Activated T-cell treated with anti-CD3 and anti-CD28 coated beads, Interleukin-2, amount 50 U/mL, for 1 hour (primary cell): ENCODE data around the gene TADA2B.

ENCODE experiments used
- DNase-seq: peaks from one replicate; pipeline ENCODE4 v3.0.0-alpha.2; 2020

The TADA2B gene, protein sequence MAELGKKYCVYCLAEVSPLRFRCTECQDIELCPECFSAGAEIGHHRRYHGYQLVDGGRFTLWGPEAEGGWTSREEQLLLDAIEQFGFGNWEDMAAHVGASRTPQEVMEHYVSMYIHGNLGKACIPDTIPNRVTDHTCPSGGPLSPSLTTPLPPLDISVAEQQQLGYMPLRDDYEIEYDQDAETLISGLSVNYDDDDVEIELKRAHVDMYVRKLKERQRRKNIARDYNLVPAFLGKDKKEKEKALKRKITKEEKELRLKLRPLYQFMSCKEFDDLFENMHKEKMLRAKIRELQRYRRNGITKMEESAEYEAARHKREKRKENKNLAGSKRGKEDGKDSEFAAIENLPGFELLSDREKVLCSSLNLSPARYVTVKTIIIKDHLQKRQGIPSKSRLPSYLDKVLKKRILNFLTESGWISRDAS

DNA sequence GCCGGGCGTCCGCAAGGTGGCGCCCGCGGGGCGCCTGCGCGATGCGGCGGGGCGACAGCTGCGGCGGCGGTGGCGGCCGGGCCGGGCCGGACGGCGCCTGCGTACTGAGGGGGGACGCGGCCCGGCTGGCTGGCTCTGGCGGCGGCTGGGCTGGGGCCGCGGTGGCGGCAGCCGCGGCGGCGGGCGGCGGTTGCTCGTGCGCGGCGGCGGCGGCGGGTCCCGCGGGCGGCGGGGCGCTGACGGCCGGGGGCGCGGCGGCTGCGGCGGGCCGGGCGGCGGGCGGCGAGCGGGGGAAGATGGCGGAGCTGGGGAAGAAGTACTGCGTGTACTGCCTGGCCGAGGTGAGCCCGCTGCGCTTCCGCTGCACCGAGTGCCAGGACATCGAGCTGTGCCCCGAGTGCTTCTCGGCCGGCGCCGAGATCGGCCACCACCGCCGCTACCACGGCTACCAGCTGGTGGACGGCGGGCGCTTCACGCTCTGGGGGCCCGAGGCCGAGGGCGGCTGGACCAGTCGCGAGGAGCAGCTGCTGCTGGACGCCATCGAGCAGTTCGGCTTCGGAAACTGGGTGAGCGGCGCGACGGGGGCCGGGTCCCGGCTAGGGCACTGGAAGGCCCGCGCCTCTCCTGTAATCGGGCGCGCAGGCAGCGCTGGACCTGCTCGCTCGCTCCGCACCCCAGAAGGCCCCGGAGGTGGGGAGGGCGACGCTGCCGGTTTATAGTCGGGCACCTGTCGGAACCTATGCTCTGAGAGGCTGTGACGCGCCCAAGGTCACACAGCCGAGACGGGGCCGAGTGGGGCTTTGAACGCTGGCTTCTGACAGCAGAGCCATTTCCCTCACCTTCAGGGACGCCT lies at the start of gene TADA2B:
TSS of gene TADA2B (plus strand) at position 89 of the 853 bp plus-strand sequence. CDS start at position 297, 208 bp downstream.
- peak; percentile 74 for DNase-seq

DNA sequence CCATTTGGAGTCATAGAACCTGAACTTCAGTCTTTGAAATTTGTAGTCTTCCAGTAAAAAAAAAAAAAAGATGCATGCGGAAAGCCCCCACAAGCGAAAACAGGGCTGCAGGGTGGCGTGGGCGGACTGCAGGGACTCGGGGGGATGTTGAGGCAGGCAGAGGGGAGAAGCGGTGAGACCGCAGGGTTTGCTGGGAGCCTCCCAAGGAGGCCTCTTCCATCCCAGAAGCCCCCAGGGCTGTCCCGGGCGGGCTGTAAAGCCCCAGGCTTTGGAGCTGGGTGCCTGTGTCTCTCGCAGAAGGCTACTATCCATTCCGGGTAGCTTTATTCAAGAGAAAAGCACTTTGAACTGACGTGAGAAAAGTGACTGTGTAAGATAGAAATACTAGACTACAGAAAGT lies 46.7 kb upstream of the TADA2B start:
- no peak for DNase-seq

DNA sequence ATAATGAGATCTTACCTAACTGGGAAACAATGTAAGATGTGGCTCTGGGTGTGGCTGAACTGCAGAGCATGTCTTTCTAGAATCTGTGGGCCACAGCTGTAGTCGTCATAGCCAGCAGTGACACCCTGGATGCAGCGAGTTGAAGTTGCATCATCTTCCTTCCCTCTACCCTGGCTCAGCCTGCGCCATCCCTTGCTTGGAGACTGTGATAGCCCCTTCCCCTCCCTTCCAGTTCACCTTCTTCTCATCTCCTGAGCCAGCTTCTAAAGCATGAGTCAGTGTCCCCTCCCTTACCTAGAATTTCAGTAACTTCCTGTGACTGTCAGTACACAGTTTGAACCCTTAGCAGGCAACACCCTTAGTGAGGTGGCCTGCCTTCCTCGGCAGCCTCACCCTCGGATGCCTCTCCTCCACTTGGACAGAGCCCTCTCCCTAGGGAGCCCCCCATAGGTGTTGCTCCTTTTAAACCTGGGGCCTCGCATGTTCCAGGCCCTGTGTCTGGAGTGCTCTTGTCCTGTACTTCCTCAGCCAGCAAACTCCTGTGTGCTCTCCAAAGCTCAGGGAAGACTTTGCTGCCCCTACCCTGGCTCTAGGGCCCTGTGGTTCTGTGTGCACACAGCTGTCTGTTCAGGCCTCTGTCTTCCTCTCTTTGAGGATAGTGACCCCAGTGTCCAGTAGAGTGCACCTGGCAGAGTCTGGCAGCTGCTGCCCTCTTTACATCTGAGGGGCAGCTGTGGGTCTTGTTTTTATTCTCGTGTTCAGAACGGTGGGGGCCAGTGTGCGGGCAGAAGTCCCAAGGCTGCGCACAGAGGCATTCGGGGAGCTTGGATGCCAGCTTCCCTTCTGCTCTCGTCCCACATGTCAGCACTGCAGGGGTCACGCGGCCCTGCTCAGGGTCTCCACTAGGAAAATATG lies 43.7 kb upstream of the TADA2B start:
- DNase-seq = no peak

DNA sequence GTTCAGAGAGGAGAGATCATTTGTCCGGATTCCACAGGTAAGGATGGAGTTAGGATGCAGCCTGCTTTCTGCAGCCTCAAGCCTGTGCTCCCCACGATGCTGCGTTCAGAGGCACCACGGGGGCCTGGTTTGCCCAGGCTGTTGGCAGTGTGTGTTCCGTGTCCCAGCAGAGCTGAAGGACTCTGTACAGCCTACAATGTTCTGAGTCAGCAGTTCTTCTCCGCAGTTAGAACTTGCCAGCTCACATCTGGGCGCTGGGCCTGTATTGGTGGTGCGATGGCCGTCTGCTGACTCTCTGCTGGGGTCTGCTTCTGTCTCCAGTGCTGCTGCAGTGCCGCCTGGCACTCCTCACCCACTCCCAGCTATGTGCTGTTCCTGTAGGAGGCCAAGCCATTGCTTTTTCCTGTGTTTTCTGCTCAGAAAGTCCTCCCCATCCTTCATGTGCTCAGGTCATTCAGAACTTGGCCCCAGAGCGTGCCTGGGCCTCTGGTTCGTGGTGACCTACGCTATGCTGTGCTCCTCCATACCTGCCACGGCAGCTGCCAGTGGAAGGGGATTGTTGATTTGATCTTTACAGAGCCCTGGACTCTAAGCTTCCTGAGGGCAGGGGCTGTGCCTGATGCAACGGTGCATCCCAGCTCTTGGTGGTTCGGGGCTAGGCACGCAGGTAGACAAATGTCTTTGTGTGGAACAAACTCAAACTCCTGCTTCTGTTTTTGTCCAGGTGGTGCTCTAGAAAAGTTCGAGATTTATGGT lies 42.6 kb upstream of the TADA2B start:
- no peak for DNase-seq

DNA sequence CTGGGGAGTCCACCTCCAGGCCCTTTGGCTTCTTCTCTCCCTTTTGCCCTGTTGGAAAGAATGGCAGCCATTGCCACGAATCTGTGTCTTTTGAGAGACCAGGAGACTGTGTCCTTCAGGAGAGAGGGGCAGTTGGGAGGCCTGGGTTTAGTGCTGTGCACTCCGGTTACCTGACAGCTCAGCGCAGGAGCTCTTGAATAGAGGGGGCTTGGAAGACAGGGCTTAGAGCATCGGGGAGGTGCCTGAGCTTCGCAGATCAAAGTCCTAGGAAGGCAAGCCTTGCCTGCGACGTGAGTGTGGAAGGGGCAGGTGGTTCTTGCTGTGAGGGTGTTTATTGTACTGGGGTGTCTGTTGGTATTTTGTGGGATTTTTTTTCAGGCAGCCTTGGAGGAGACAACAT lies 41.9 kb upstream of the TADA2B start:
- no peak for DNase-seq

DNA sequence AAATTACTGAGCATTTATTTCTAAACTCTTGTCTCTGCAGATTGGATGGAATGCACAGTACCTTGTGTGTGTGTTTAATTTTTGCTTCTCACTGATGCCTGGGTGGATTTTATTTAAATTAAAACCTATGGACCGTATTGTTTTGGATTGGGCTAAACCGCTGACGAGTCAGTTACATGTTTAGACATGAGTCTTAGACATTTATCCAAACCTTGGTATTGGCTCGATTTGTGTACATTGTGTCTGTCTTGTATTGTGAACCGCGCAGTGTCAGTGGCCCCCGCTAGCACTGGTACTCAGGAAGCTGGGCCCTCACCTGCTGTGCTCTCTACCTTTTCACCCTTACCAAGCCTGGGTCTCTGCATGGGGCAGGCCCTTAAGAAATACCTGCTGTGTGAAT lies 40.8 kb upstream of the TADA2B start:
- no peak for DNase-seq

DNA sequence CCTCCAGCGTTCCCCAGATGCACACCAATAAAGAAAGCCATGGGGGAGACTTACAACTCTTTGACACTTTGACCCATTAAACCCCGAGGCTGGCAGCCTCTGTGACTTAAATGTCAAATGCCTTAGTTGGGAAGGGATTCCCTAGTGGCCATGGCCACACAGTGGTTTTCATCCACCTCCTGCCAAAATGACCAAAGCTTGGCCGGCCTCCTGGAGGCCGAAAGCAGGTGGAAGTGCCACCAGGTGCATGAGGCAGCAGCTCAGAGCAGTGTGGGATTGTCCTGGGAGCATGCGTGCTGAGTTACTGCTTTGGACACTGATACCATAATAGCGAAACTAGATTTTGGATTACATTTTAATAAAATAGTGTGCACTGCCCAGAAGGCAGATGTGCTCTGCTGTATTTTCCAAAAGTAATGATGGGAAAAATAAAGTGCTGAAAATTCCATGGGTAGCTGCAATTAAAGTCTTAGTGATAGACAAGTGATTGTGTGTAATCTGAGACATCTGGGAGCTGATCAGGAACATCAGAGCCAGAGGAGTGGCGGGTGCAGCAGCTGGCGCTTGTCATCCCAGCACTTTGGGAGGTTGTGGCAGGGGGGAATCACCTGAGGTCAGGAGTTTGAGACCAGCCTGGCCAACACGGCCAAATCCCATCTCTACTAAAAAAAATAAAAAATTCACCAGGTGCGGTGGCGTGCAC lies 39.8 kb upstream of the TADA2B start:
- DNase-seq = no peak

DNA sequence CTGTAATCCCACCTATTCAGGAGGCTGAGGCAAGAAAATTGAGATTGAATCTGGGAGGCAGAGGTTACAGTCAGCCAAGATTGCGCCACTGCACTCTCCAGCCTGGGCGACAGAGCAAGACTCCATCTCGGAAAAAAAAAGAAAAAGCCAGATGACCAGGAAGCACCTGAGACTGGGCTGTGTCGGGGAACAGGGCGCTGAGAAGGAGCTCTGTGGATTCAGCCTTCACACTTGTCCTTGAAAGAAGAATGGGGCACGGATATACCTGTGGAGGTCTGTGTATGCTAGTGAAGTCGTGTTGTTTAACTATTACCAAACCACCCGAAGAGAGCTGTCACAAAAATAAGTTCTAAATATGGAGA lies 39.3 kb upstream of the TADA2B start:
- DNase-seq = no peak

DNA sequence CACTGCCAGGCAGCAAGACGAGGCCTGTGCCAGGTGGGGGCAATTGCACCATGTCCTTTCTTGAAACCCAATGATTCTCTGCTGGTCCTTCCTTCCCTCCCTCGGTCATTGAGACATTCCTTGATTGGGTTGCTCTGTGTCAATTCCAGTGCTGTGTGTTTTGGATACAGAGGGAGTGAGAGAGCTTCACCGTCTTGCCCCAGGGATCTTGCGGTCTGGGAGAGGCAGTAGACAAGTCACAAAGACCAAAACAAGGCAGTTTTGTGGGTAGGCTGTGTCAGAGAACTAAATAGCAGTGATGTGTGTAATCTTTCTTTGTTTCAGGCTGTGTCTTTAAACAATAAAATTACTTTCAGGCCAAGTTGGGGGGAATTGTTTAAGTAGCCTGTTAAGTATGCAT lies 38.8 kb upstream of the TADA2B start:
- DNase-seq = no peak

DNA sequence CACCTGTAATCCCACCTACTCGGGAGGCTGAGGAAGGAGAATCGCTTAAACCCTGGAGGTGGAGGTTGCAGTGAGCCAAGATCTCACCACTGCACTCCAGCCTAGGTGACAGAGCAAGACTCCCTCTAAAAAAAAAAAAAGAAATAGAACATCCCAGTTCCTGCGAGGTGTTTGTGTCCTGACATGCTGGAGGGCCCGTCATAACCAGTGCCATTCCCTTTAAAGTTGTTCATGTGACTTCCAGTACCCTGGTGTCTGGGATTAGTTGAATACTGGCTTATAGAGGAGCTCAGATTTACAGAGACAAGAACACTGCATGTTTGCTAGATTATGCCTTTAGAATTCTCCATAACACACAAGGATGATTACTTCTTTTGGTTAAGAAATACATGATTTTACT lies 37.6 kb upstream of the TADA2B start:
- DNase-seq = no peak

DNA sequence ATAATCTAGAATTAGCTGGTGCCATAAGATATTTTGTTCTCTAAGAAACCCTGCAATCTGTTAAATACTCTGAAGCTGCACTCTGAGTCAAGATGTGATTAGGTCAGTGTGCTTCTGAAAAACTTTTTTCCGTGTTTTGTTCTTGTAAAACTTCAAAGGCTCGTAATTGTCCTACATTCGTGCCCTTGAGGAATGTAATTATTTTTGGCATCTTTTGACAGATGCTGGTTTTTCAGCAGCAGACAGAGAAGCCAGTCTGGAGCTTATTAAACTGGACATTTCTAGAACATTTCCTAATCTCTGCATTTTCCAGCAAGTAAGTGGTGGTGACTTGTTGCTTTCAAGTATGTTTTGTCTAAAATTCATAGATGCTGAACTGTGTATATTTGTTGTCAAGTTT lies 36.8 kb upstream of the TADA2B start:
- no peak for DNase-seq

DNA sequence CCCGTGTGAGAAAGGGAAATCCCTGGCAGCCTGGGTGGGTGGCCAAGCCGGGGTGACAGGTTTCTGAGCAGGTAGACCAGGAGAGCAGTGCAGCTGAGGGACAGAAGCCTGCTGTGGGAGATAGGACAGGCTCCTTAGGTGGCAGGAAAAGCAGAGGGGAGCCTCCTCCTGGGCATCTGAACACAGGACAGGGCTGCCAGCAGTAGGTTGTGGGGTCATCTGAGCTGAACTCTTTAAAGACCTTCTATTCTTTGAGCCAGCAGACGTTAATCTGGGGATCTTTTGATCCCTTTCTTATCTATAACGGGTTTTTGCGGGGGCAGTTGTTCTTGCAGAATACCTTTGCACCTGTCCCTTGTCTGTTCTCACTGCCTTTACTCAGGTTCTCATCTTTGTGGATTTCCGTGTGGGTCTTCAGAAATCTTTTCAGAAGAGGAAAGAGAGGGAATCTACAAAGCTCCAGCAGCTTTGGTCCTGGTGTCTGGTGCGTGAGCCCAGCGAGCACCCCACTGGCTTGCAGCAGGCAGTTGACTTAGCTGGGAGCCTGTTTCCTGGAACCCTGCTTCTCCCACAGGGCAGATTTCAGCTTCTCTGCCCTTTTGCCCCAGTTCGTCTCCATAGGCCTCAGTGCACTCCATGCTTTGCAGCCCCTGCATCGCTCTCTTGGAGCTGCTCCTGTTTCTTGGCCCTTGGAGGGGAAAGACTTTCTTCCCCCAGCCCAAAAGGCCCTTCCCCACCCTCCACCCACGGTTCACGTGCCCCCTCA lies 35.8 kb upstream of the TADA2B start:
- no peak for DNase-seq

DNA sequence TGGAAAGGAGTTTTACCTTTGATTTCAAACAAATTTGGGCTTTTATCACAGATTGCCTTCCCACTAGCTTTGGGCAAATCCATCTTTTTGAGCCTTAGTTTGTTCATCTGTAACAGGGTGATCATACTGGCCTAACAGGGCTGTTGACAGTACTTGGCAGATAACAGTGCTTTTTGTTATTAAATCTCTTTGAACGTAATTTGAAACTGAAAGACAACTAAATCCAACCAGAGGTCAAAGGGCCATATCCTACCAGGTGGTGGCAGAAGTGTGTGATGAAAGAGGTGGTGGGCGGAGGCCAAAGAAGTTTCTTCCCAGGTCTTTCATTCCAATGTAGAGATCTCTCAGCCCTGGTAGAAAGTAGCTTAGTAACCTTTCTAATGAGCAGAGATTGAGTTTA lies 35.2 kb upstream of the TADA2B start:
- no peak for DNase-seq

DNA sequence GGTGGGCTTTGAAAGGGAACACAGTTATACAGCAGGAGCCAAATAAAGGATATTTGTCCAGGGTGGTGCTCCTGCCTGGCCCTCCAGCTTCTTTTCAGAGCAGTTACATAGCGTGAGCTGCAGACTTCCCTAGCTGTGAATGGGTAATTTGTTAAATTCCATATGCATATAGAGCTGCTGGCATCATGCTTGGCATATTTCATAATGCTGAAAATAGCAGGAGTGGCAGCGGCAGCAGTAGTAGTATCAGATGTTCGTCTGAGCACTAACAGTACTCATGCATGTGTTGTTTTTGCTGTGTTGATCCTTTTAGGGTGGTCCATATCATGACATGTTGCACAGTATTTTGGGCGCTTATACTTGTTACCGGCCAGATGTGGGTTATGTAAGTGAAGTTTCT lies 33.6 kb upstream of the TADA2B start:
- DNase-seq = no peak

DNA sequence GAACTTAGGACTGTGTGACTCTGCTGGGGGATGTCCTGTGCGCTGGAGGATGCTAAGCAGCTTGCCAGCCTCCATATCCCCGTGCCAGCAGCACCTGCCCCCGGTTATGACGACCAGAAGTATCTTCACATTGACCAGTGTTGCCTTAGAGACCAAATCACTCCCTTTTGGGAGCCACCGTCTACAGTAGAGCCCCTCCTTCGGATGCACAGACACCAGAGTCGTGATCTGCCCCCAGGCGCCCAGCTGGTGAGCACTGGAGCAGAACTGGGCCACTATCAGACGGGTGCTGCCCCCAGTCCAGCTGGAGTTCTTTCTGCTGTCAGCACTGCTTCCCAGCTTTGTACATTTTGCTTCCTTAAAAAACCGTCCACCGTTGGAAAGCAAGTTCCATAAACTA lies 30.0 kb upstream of the TADA2B start:
- DNase-seq = no peak

DNA sequence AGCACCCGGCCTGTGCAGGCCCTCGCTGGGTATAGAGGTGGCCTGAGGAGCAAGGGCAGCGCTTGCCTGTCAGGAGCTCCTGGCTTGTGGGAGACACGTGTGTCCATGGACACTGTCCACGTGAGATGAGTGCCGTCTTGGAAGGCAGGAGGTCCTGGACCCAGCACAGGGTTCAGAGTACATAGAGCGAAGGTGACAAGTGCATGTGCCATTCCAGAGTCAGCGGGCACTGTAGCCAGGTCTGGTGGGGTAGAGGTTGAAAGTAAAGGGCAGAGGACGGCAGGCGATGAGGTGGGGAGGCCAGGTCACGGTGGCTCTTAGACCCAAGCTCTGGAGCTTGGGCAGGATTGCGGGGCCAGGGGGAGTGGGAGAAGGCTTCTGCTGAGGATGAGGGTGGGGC lies 28.4 kb upstream of the TADA2B start:
- DNase-seq = no peak

DNA sequence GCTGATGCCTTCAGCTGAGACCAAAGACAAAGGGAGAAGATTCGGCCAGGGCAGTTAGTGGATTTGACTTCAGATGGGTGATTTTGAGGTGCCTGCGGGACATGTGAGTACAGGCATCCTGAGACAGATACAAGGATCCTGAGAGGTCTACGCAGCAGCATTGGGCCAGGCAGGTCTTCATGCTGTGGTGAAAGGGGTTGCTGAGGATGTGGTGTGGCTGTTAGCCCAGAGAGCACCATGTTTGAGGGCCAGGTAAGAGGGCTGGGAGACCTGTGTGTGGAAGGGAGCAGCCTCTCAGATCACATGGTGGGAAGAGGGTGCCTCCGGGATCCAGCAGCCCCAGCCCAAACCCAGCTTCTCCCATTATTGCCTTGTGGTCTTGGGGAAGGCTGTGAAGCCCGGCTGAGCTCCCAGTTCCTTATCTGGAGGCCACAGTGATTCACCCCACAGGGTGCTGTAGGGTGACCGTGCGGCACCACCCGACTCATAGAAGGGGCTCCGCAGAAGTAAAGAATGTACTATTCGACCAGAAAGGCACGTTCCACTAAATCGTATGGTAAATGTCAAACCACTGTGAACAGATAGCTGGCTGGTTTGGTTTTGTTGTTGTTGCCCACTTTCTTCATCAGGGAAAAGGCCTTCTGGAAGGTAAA lies 27.7 kb upstream of the TADA2B start:
- DNase-seq = no peak

DNA sequence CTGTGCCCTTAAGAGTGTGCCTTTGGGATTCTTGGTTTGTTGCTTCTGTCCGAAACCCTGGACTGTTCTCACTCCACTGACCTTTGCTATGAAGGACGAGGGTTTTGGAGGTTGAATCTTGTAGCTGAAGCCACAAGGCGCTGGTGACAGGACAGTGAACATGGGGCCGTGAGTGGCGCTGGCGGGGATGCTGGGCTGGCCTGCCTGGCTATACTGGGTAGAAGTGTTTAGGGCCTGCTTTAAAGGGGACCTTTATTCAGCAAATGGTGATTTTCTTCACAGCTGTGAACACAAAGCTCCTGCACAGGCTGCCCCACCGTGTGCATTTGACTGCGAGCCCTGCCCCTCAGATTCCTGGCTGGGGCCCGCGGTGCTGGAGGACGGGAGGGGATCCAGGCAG lies 27.1 kb upstream of the TADA2B start:
- no peak for DNase-seq

DNA sequence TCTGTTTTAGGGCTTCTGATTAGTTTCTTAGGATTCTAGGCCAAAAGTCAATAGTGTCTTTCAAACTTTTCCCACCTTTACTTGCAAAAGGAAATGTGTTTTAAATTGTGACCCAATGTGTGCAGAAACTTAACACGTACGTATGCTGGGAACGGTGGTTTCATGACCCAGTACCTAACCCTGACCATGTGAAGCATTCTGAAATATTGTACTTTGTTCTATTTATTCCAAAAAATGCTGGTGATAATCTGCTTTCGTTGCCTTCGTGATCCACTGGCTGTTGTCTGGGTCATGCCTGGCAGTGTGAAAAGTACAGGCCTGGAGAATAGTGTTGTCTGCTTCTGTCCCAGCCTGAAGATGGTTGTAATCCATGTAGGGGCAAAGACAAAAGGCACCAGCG lies 26.7 kb upstream of the TADA2B start:
- no peak for DNase-seq

DNA sequence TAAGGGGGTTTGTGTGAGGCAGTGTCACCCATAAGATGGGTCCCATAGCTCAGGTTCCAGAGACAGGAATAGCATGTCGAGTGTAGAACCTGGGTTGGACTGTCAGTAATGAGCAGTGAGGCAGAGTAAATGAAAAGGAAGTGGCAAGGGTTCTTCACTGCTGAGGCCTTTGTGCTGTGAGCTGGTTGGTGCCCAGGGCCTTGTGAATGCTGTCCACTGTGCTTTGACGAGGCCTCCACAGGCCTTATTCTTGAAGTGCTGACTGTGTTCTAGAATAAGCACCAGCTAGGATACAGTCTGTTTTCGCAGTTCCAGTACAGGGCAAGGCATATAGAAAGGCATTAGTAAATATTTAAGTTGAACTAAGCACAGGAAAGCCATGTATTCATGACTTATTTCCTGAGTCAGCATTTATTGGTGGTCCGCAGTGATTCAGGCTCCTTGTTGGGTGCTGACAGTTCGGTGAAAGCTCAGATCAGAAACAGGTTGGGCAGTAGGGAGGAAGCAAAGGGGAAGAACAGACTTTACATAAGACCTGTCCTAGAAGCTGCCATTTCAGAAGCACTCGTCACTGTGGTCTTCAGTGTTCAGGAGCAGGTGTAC lies 25.6 kb upstream of the TADA2B start:
- DNase-seq = no peak
